NCI-H1105 (cell line): Measurements from ENCODE around the gene FOXO6.
"Not testable (repeated sequence)": the region's sequence is repeated elsewhere in the genome, so short reads cannot be mapped to it uniquely, and the experiment has no call there.

Experiments
- DNase-seq: peaks from one replicate; lab custom pipeline; 2025; lab: John Stamatoyannopoulos, UW

The FOXO6 gene

GRCh38 chr1:41329662-41330587, 31.3 kb upstream of the FOXO6 start:
- DNase-seq: no peak

GRCh38 chr1:41330588-41331545, 30.4 kb upstream of the FOXO6 start:
- no peak for DNase-seq

- no peak for DNase-seq
These were observed 29.7 kb upstream of the FOXO6 start for GRCh38 chr1:41331546-41331917.

- not testable (repeated sequence) for DNase-seq
These were observed 29.1 kb upstream of the FOXO6 start for GRCh38 chr1:41332161-41332560.

GRCh38 chr1:41333146-41333784, 28.0 kb upstream of the FOXO6 start:
- DNase-seq: no peak

- DNase-seq: no peak
These were observed 22.4 kb upstream of the FOXO6 start for GRCh38 chr1:41338820-41339219.

GRCh38 chr1:41340655-41341364, 20.4 kb upstream of the FOXO6 start:
- no peak for DNase-seq

- no peak for DNase-seq
These were observed 19.9 kb upstream of the FOXO6 start for GRCh38 chr1:41341365-41341683.

DNA sequence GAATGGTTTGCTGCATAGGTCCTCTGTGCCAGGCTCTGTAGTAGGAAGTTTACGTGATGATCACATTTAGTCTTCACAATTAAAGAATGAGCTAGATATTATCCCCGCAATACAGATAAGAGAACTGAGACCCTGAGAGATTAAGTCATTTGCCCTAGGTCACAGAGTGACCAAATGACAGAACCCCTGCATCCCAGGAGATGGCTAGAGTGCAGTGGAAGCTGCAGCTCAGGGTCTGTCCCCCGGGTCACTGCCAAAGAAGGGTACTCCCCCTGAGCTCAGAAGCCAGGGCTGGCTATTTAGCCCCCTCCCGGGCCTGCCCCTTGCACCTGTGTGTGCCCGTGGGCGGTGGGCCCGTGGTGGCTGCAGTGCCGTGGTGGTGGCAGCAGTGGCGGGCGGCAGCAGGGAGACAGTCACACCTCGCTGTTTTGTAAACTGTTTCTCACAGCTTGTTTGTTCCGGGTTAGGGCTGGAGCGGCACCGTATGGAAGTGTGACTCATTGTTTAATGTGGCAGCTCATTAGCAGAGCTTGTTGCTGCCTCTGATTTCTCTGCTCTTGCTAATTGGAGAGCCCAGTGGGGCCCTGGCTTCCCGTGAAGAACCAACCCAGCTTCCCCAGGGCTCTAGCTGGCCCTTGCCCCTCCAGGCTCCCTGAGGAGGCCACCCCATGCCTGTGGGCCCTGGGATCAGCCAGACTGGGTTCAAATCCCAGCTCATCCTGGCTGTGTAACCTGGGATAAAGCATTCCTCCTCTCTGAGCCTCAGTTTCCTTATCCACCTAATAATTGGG, 19.3 kb upstream of the FOXO6 start:
- no peak for DNase-seq

- no peak for DNase-seq
These were observed 18.4 kb upstream of the FOXO6 start for GRCh38 chr1:41342774-41343355.

- no peak for DNase-seq
These were observed 17.2 kb upstream of the FOXO6 start for GRCh38 chr1:41343790-41344699.

- no peak for DNase-seq
These were observed 16.5 kb upstream of the FOXO6 start for GRCh38 chr1:41344708-41345159.

DNA sequence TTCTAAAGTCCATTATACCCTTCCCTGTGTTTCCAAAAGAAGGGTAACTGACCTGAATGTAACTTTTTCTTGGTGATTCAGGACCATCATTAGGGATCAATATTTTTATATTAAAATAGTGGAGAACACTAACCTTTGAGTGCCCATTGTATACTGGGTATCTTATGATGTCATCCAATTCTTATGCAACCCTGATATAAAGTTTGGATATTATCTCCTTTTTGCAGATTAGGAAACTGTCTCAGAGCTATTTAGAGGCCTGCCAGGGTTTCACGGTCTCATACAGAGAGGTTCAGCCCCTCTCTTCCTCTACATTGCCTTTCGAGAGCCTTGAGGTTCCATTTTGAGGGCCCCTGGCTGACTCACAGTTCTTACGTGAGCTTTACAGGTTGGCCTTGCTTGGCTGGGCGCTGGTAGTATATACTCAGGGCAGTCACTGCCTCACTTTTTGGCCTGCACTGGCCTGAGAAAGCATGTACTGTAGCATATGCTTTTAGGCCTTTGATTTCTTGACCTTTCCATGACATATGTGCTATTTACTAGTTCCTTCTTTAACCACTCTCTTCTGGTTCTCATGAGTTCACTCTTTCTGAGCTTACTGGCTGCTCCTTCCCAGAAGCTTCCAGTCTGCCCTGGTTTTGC, 15.7 kb upstream of the FOXO6 start:
- DNase-seq: no peak

- no peak for DNase-seq
These were observed 14.0 kb upstream of the FOXO6 start for GRCh38 chr1:41347276-41347675.

- no peak for DNase-seq
These were observed 12.8 kb upstream of the FOXO6 start for GRCh38 chr1:41348394-41348793.

DNA sequence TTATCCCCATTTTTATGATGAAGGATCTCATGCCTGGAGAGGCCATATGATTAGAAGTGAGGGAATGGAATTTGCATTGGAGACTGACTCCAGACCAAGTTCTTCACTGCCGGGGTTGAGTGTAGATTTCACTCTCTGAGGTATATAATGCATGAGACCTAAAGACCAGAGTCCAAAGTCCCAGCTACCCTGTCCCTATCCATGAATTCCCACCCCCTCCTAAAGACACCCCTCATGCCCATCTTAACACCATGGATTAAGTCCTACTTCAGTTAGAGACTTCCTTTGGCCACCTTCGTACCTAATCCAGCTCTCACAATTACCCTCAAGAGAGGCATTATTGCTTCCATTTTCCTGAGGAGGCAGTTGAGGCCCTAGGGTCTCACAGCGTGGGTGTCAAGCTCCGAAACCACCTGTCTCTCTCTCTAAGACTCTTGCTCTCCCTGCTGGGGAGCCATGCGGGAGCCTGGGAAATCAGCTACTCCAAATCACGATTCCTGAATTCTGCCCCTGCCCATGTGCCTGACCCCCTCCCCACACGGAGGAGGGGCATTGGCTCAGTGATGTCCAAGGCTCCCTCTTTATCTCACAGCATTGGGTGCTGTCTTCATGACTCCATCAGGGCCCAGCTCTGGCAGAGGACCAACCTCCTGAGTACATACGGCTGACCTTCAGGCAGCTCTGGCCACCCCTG, 11.7 kb upstream of the FOXO6 start:
- no peak for DNase-seq

- no peak for DNase-seq
These were observed 11.2 kb upstream of the FOXO6 start for GRCh38 chr1:41350055-41350378.
